Trophoblast cell (in vitro differentiated cells and primary cell): ENCODE results near the gene PLXDC2.
A peak's percentile ranks its signal among the peaks of the same experiment; 100 is the strongest.

Source experiments
- DNase-seq, 2 donors: peaks; one replicate each; pipeline ENCODE4 v3.0.0-alpha.2; 2016
- H2AFZ ChIP-seq: 2 replicates; pipeline ENCODE4 v1.6.1; 2013; ENCODE audit warnings: low read length, moderate library complexity, mild to moderate bottlenecking; ENCODE audit not compliant: insufficient read depth, poor library complexity
- H2AK5ac ChIP-seq: 2 replicates; pipeline ENCODE4 v1.6.1; 2013; ENCODE audit warnings: mild to moderate bottlenecking, low read length
- H2BK120ac ChIP-seq: 2 replicates; pipeline ENCODE4 v1.6.1; 2013; ENCODE audit warnings: low read length, mild to moderate bottlenecking, moderate library complexity; ENCODE audit not compliant: insufficient read depth, poor library complexity
- H2BK12ac ChIP-seq: 2 replicates; pipeline ENCODE4 v1.6.1; 2013; ENCODE audit warnings: mild to moderate bottlenecking, low read length, moderate library complexity
- H2BK5ac ChIP-seq: 2 replicates; pipeline ENCODE4 v1.6.1; 2013; ENCODE audit warnings: low read length, low read depth, moderate library complexity, mild to moderate bottlenecking; ENCODE audit not compliant: poor library complexity
- H3K14ac ChIP-seq: 2 replicates; pipeline ENCODE4 v1.6.1; 2013; ENCODE audit warnings: mild to moderate bottlenecking, low read length
- H3K18ac ChIP-seq: 2 replicates; pipeline ENCODE4 v1.6.1; 2013; ENCODE audit warnings: mild to moderate bottlenecking, low read length
- H3K23ac ChIP-seq: 2 replicates; pipeline ENCODE4 v1.6.1; 2013; ENCODE audit warnings: low read length
- H3K27ac ChIP-seq: 2 replicates; pipeline ENCODE4 v1.5.1; 2013; ENCODE audit warnings: low read depth, mild to moderate bottlenecking, inconsistent platforms, low read length, moderate library complexity
- H3K27me3 ChIP-seq: 2 replicates; pipeline ENCODE4 v1.6.1; 2013; ENCODE audit warnings: inconsistent platforms, mild to moderate bottlenecking, low read length, moderate library complexity; ENCODE audit not compliant: insufficient read depth
- H3K36me3 ChIP-seq, 2 experiments: 1 replicate in 1 of 2; 2 replicates in 1 of 2; pipeline ENCODE4 v1.6.1; 2013; ENCODE audit warnings: low read length in 2 of 2, mild to moderate bottlenecking in 2 of 2, moderate library complexity in 1 of 2; ENCODE audit not compliant: insufficient read depth in 2 of 2, control insufficient read depth in 1 of 2
- H3K4ac ChIP-seq: 2 replicates; pipeline ENCODE4 v1.6.1; 2013; ENCODE audit warnings: low read depth, mild to moderate bottlenecking, low read length, moderate library complexity
- H3K4me1 ChIP-seq, 2 experiments: 1 replicate in 1 of 2; 2 replicates in 1 of 2; pipeline ENCODE4 v1.6.1; 2013; ENCODE audit warnings: low read length in 2 of 2, mild to moderate bottlenecking in 2 of 2, moderate library complexity in 1 of 2; ENCODE audit not compliant: insufficient read depth in 2 of 2, control insufficient read depth in 1 of 2
- H3K4me2 ChIP-seq: 2 replicates; pipeline ENCODE4 v1.6.1; 2013; ENCODE audit warnings: inconsistent platforms, mild to moderate bottlenecking, low read length, moderate library complexity
- H3K4me3 ChIP-seq: 2 replicates; pipeline ENCODE4 v1.5.1; 2013; ENCODE audit warnings: mild to moderate bottlenecking, low read depth, low read length, inconsistent platforms
- H3K79me1 ChIP-seq: one replicate; pipeline ENCODE4 v1.6.1; 2013; ENCODE audit warnings: low read length
- H3K79me2 ChIP-seq: 2 replicates; pipeline ENCODE4 v1.6.1; 2013; ENCODE audit warnings: low read length, mild to moderate bottlenecking; ENCODE audit not compliant: control insufficient read depth, insufficient read depth, poor library complexity
- H3K9ac ChIP-seq: 2 replicates; pipeline ENCODE4 v1.6.1; 2013; ENCODE audit warnings: mild to moderate bottlenecking, low read length
- H3K9me3 ChIP-seq: 2 replicates; pipeline ENCODE4 v1.6.1; 2013; ENCODE audit warnings: low read depth, mild to moderate bottlenecking, control low read depth, inconsistent platforms, low read length; ENCODE audit not compliant: insufficient read depth
- H4K12ac ChIP-seq: 2 replicates; pipeline ENCODE4 v1.6.1; 2013; ENCODE audit warnings: low read depth, mild to moderate bottlenecking, low read length, moderate library complexity
- H4K8ac ChIP-seq: 2 replicates; pipeline ENCODE4 v1.6.1; 2013; ENCODE audit warnings: low read depth, mild to moderate bottlenecking, low read length, moderate library complexity
- H4K91ac ChIP-seq: one replicate; pipeline ENCODE4 v1.6.1; 2013; ENCODE audit warnings: low read depth, mild to moderate bottlenecking, low read length, moderate library complexity
- WGBS: extraction: QIAGEN DNeasy Blood & Tissue Kit; methylation state at CpG from one replicate; pipeline ENCODE4 v1.1.7; 2013; ENCODE audit warnings: missing lambda C conversion rate; ENCODE audit not compliant: insufficient read length, insufficient coverage; ENCODE audit errors: extremely low coverage; 5-methylcytosine and 5-hydroxymethylcytosine counted together

The PLXDC2 gene

DNA sequence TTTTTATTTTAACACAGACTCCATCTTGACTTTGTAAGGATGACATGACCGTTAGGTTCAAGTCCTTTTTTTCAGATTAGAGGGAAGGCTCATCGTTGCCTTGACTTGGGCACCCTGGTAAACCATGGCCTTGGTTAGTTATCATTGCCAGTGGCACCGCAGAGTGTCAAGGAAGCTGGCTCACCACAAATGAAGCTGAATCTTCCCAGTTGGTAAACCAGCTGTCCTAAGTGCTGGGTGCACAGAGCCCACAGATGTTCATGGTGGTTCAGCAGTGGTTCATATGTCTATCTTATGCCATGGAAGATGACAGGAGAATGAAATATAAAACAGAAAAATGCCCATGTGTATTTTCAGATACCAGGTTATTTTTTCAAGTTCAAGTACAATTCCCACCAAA is 273.6 kb downstream of the PLXDC2 start:
- no peaks in the 10 kb centered on the region for H3K27me3 ChIP-seq
- H4K8ac ChIP-seq = no peak overlapping the region
- peaks cover 0 to 1% of the 10 kb centered on the region in 2 experiments for H3K4me1 ChIP-seq
- DNase-seq = no peak
- no peak overlapping the region for H3K27ac ChIP-seq
- H3K9ac ChIP-seq = no peak overlapping the region
- no peak overlapping the region for H2BK12ac ChIP-seq
- no peak overlapping the region for H2AK5ac ChIP-seq
- no peak overlapping the region for H4K91ac ChIP-seq
- H3K36me3 ChIP-seq = no peaks in the 10 kb centered on the region
- H3K18ac ChIP-seq = no peak overlapping the region
- H4K12ac ChIP-seq = no peak overlapping the region
- H3K4ac ChIP-seq = no peak overlapping the region
- H3K4me3 ChIP-seq = no peak overlapping the region
- H3K79me1 ChIP-seq = no peaks in the 10 kb centered on the region
- H3K9me3 ChIP-seq = no peaks in the 10 kb centered on the region
- no peak overlapping the region for H3K14ac ChIP-seq
- H3K23ac ChIP-seq = no peak overlapping the region
- H3K79me2 ChIP-seq = no peaks in the 10 kb centered on the region
- no peak overlapping the region for H2BK120ac ChIP-seq
- no peak overlapping the region for H2AFZ ChIP-seq
- no peak overlapping the region for H2BK5ac ChIP-seq
- WGBS = no CpG with 5 or more reads among the region's 3 CpGs
- no peak overlapping the region for H3K4me2 ChIP-seq

DNA sequence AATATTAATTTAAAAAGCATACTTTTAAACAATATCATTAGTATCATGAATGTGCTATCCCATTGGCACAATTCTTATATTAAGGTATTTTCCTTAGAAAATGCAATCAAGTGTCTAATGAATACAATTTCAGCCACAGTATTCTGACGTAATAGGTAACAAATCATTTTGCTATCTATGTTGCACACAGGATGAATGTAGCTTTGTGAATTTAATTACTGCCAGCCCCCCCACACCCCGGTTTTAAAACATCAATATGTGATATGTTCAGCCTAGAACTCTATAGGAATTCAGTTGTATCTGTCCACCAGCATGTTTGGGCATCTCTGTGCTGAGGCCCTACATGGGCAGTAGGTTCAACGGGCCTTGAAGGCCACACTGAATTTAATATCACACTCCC is 274.6 kb downstream of the PLXDC2 start:
- no peaks in the 10 kb centered on the region for H3K27me3 ChIP-seq

DNA sequence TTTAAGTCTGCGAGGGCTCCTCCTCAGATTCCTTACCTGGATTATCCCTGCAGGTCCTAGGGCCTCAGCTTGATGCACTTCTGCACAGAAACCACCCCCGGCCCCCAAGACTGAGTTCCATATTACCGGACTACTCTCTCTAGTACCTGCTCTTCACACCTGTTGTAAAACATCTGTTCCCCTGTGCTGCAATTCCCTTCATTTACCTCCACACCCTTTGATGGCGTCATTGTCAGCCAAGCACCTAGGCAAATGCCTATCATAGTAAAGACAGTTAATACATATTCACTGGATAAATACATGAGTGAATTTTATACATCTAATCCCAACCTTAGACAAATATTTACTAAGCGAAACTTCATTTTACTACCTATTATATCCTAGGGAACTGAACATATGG is 275.5 kb downstream of the PLXDC2 start:
- H2BK5ac ChIP-seq = no peak overlapping the region
- no peaks in the 10 kb centered on the region for H3K79me1 ChIP-seq

More for the DNA sequence above, 274.6 kb downstream of the PLXDC2 start:
- H2BK12ac ChIP-seq = no peak overlapping the region
- no CpG with 5 or more reads among the region's 3 CpGs for WGBS
- no peak overlapping the region for H3K23ac ChIP-seq
- no peaks in the 10 kb centered on the region for H3K9me3 ChIP-seq
- no peak overlapping the region for H2BK5ac ChIP-seq
- H3K4ac ChIP-seq = no peak overlapping the region
- H4K8ac ChIP-seq = no peak overlapping the region
- no peak overlapping the region for H3K18ac ChIP-seq
- no peak overlapping the region for H4K12ac ChIP-seq
- H3K4me3 ChIP-seq = no peak overlapping the region
- H3K79me1 ChIP-seq = no peaks in the 10 kb centered on the region
- no peak for DNase-seq
- H2AFZ ChIP-seq = no peak overlapping the region
- H3K4me2 ChIP-seq = no peak overlapping the region
- H2BK120ac ChIP-seq = no peak overlapping the region
- no peak overlapping the region for H3K27ac ChIP-seq
- peaks cover 0 to 1% of the 10 kb centered on the region in 2 experiments for H3K4me1 ChIP-seq
- no peaks in the 10 kb centered on the region for H3K79me2 ChIP-seq
- no peak overlapping the region for H3K9ac ChIP-seq
- H2AK5ac ChIP-seq = no peak overlapping the region
- no peak overlapping the region for H3K14ac ChIP-seq
- no peaks in the 10 kb centered on the region for H3K36me3 ChIP-seq
- H4K91ac ChIP-seq = no peak overlapping the region

DNA sequence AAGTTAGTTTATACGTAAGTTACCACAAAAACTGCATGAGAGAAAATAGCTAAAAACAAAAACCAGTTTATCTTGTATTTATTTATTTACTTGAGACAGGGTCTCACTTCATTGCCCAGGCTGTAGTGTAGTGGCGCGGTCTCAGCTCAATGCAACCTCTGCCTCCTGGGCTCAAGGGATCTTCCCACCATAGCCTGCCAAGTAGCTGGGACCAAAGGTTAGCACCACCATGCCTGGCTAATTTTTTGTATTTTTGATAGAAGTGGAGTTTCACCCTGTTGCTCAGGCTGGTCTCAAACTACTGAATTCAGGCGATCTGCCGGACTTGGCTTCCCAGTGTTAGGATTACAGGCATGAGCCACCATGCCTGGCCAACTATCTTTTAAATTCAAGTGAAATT is 277.4 kb downstream of the PLXDC2 start:
- H4K8ac ChIP-seq = no peak overlapping the region
- H3K27ac ChIP-seq = no peak overlapping the region
- H3K4me1 ChIP-seq = no peaks in the 10 kb centered on the region
- H2BK120ac ChIP-seq = no peak overlapping the region
- H2AFZ ChIP-seq = no peak overlapping the region
- no peaks in the 10 kb centered on the region for H3K79me1 ChIP-seq
- no CpG with 5 or more reads among the region's 5 CpGs for WGBS
- H3K4me3 ChIP-seq = no peak overlapping the region
- no peak overlapping the region for H3K4me2 ChIP-seq
- no peak overlapping the region for H3K4ac ChIP-seq
- H3K18ac ChIP-seq = no peak overlapping the region
- no peaks in the 10 kb centered on the region for H3K36me3 ChIP-seq
- no peak overlapping the region for H3K9ac ChIP-seq
- DNase-seq = no peak
- H4K12ac ChIP-seq = no peak overlapping the region
- H3K23ac ChIP-seq = no peak overlapping the region
- H3K27me3 ChIP-seq = no peaks in the 10 kb centered on the region
- no peak overlapping the region for H2BK5ac ChIP-seq
- no peak overlapping the region for H2AK5ac ChIP-seq
- no peak overlapping the region for H2BK12ac ChIP-seq
- no peaks in the 10 kb centered on the region for H3K79me2 ChIP-seq
- H3K14ac ChIP-seq = no peak overlapping the region
- H3K9me3 ChIP-seq = no peaks in the 10 kb centered on the region
- no peak overlapping the region for H4K91ac ChIP-seq

More for the DNA sequence above, 275.5 kb downstream of the PLXDC2 start:
- peak in 1 of 2 donors; percentile 12 for DNase-seq
- Histone ChIP-seq H3K18ac (no peak overlapping the region), H4K12ac (no peak overlapping the region), H3K36me3 (no peaks in the 10 kb centered on the region), H3K4ac (no peak overlapping the region), H3K27me3 (no peaks in the 10 kb centered on the region), H2BK12ac (no peak overlapping the region), H3K14ac (no peak overlapping the region), H3K79me2 (no peaks in the 10 kb centered on the region), H3K27ac (no peak overlapping the region), H2AK5ac (no peak overlapping the region), H3K4me3 (no peak overlapping the region), H4K8ac (no peak overlapping the region), H3K4me1 (no peaks in the 10 kb centered on the region), H3K4me2 (no peak overlapping the region), H3K23ac (no peak overlapping the region), H2BK120ac (no peak overlapping the region), H4K91ac (no peak overlapping the region), H3K9ac (no peak overlapping the region), H2AFZ (no peak overlapping the region), H3K9me3 (no peaks in the 10 kb centered on the region)
- WGBS = no CpG with 5 or more reads among the region's 5 CpGs
